Dedifferentiated amniotic fluid mesenchymal stem cell (primary cell): ENCODE results near the gene FAM171A2.
A peak's percentile ranks its signal among the peaks of the same experiment; 100 is the strongest.

Source experiments
- DNase-seq: peaks from one replicate; pipeline ENCODE4 v3.0.0-alpha.2; 2016; ENCODE audit errors: extremely low spot score

The FAM171A2 gene

DNA sequence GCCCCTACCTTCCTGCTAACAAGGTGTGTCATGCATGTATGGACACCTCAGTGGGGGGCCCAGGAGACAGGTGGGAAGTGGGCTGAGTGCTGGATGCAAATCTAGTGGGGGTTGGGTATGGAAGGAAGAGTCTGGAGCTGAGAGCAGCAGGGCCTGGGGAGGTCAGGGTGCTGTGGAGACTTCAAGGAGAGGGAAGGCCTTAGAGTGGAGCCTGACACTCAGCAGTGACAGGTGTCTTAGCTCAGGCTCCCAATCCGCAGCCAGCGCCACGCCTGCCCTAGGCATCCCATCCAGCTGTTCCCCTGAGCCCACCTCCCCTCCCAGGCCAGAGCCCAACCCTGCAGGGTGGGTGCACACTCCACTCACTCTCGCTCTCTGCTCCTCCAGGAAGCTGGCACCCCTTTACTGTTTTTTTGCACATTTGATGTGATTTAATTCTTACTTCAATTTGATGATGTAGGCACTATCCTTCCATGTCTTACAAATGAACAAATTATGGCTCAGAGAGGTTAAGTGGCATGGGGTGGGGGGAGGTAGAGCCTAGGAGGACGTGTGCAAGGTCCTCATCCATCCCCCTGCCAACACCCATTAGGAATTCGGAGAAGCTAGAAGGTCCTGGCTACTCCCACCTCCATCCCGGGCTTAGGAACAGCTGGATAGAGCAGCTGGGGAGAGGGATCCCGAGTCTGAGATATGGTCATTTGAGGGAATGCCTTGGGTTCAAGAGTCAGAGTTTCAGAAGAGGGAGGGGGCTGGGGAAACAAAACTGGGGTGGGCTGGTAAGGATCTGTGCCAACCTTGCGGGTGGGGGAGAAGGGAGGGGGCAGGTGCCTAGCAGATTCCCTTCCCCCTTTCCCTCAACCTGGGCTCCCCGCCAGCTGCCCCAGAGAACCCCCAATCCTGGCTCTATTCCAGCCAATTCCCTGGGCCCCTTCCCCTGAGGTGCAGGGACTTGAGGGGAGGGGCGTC, 2.1 kb downstream of the FAM171A2 start:
- DNase-seq, result no peak

DNA sequence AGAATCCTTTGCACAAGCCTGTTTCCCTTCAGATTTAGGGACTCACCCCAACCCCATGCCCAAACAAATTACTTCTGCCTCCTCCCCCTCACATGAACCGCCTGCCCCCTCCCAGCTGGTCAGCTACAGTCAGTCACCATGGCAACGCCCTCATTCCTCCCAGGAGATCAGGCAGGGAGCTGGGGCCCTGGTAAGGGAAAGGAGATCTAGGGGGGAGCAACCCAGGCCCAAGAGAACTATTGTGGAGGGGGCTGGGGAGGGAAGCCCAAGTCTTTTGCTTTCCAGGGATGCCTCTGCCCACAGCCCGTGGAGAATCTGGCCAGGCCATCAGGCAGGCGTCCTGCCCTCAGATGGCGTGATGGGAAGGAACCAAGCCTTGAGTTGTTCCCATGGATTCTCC, 2.8 kb downstream of the FAM171A2 start:
- peak; percentile 64 for DNase-seq

DNA sequence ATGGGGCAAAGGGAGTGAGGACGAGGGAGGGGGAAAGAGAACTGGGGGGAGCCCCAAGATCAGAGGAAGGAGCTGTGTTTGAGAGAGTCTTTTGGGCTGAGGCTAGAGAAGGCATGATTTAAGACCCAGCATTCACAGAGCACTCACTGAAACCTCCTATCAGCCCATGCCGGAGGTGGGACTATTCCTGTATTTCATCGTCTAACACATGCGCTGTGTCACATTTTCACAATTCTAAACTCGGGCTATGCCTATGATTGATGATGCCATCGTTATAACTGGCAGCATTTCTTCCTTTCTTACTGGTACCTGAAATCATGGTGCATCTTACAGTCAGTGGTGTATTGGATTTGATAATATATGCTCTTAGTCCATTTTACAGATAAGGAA, 3.5 kb downstream of the FAM171A2 start:
- DNase-seq, result no peak

DNA sequence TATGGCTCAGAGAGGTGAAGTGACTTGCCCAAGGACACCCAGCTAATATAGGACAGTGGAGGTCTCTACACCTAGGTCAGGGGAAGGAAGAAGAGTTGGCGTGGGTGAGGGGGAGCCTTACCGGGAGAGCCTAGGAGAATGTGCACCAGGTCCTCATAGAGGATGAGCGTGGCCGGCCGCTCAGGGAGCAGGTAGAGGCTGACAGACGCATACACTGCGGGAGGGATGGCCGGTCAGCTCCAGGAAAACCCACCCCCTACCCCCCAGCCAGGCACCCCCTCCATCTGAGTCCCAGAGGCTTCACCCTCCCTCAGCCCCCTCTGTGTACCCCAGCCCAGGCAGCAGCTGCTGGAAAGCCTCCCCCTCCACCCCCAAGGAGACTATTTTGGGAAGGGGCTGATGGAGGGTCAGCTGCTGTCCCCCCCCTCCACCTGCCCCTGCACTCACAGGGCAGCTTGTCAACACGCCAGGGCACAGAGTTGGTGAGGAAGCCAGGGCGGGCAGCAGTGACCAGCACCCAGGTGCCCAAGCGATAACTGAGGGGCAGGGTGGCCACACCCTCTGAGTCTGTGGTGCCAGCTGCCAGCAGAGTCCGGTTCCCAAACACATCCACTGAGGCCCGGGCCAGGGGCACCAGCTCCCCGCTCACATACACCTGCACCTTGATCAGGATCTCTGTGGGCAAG, 4.1 kb downstream of the FAM171A2 start:
- DNase-seq, result no peak

DNA sequence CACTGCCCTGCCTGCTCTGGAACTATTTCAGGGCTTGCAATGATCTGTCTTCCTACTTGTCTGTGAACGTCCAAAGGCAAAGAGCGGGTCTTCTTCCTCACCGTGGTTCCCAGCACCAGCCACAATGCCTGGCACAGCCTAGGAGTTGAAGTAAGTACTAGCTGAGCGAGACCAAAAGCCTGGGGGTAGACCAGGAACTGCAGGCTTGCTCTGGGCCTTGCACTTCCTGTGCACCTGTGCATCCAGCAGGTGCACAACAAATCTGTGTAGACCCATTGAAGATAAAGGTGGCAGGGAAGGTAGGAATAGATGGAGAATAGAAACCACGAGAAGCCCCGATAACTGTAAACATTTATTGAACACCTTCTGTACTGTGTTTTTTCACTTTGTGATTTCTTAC, 4.6 kb downstream of the FAM171A2 start:
- no peak for DNase-seq

DNA sequence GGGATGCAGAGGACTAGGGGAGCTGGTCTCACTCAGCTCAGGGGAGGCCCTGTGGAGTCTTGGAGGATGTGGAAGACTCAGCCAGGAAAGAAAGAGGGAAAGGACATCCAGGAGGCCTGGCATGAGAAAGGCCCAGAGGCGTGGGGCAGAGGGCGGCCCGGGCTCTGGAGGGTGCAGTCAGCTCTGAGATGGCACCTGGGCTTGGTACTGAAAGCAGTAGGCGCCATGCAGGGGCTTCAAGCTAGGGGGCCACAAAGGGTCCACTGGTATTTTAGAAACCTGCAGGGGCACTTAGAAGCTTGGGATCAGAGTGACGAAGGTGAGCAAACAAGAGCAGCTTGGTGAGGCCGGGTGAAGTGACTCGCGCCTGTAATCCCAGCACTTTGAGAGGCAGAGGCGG, 5.6 kb downstream of the FAM171A2 start:
- no peak for DNase-seq

DNA sequence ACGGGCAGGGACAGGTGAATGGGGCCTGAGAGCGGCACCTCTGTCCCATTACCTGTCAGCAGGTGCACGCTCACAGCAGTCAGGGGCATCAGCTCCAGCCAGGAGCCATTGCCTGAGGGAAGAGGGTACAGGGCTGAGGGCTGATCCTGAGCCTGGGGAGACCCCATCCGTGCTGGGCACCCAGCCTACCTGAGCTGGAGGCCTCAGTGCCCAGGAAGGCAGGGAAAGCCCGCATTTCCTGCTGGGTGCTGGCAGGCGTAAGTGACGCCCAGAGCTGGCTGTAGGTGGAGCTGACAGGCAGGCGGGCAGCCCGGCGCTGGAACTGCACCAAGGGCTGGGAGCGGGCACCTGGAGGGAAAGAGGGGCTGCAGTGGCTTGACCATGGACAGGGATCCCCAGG, 7.4 kb downstream of the FAM171A2 start:
- no peak for DNase-seq

DNA sequence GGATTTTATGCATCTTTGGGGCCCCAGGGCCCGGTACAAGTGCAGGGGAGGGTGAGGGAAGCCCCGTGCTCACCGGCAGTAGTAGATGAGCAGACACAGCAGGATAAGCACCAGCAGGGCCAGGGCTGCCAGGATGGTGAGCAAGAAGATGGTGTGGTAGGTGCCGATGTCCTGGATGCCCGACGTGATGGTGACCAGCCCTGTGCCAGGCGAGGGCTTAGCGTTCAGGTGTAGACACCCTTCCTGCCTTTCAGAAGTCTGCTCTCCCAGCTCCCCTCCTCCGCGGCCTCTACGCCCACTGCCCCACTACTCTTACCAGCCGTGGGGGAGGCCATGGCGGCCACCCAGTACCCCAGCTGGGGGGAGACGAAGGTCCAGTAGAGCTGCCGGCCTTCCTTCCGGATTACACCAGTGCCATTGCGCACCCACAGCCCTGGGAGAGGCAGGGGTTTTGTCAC, 8.0 kb downstream of the FAM171A2 start:
- DNase-seq, result no peak

DNA sequence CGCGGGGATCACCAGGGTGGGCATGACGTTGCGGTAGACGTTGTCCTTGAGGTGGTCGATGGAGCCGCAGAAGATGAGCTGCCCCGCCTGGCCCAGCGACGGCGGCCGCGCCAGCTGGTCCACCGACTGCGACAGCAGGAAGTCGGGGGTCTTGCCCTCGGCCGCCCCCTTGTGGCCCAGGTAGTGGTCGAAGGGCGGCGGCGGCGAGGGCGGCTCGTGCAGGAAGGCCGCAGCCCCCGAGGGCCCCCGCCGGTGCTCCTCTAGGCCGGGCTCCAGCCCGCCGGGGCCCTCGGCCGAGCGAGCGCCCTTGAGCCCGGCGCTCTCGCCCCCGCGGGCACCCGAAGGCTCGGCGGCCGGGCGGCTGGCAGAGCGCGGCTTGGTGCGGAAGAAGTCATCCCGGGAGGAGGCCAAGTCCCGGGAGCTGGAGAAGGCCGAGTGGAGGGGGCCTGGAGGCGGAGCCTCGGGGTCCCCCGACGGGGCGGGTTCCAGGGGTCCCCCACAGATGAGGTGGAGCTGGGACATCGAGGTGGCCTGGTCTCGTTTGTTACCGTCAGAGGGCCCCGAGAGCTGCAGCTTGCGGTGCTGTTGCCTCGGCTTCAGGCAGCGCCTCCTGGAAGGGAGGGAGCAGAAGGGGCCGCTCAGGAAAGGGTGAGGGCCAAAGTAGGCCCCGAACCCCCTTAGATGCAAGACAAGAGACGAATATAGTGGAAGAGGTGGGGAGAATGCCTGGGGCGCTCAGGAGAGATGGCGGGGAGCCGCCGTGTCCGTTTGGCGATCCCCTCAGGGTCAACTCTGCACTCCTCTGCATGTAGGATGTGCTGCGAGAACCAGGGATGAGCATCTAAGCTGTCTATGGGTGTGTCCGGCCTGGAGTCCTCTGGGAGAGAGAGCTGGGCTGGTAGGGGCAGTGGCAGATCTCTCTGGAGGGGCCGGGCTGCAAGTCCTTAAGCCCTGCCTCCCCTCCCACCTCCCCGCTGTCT, 8.8 kb downstream of the FAM171A2 start:
- DNase-seq, result no peak

DNA sequence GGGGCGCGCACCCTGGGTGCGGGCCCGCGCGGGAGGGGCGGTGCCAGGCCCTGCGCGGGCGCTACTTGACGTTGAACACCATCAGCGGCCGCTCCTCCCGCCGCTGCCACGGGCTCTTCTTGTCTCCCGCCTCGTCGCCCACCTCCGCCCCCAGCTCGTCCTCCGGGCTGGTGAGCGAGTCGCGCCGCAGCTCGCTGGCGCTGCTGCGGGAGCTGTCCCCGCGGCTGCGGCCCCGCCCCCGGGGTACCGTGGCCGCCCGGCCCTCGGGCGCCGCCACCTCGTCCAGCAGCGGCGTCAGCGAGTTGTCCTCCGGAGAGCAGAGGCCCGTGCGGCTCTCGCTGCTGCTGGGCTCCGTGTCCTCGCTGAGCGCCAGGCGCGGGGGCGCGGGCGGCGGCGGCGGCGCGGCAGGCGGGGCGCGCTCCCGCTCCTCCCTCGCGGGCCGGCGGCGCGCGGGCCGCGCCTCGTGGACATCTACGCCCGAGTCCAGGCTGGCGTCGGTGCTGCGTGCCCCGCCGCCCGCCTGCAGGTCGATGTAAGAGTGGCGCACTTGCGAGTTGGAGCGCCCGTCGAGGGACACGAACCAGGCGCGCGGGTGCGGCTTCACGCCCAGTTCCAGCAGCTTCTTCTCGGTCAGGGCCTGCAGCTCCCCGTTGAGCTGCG, 9.9 kb downstream of the FAM171A2 start:
- no peak for DNase-seq

DNA sequence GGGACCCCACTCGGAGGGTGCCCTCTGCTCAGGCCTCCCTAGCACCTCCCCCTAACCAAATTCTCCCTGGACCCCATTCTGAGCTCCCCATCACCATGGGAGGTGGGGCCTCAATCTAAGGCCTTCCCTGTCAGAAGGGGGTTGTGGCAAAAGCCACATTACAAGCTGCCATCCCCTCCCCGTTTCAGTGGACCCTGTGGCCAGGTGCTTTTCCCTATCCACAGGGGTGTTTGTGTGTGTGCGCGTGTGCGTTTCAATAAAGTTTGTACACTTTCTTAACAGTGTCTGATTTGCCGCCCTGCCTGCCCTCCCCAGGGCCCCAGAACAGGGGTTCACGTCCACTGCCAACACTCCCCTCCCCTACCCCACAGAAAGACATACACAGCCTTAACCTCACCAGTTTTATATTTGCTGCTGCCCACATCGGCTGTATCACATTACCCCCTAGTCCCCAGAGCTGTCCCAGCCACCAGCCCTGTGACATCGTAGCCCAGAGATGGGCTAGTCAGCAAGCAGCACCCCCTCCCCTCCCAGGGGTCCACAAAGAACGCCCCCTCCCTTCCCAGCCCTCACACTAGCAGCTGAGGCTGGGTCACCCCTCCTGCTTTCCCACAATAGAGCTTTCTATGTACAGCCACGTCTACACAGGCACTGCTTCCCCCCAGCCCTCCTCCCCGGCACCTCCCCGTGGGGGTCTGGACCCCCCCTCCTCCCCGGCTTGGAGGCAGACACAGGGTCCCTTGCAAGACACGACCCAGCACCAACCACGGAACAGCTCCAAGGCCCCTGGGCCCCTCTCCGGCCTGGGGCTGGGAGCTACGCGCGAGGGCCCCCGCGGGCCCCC, 10.6 kb downstream of the FAM171A2 start:
- DNase-seq, result no peak

DNA sequence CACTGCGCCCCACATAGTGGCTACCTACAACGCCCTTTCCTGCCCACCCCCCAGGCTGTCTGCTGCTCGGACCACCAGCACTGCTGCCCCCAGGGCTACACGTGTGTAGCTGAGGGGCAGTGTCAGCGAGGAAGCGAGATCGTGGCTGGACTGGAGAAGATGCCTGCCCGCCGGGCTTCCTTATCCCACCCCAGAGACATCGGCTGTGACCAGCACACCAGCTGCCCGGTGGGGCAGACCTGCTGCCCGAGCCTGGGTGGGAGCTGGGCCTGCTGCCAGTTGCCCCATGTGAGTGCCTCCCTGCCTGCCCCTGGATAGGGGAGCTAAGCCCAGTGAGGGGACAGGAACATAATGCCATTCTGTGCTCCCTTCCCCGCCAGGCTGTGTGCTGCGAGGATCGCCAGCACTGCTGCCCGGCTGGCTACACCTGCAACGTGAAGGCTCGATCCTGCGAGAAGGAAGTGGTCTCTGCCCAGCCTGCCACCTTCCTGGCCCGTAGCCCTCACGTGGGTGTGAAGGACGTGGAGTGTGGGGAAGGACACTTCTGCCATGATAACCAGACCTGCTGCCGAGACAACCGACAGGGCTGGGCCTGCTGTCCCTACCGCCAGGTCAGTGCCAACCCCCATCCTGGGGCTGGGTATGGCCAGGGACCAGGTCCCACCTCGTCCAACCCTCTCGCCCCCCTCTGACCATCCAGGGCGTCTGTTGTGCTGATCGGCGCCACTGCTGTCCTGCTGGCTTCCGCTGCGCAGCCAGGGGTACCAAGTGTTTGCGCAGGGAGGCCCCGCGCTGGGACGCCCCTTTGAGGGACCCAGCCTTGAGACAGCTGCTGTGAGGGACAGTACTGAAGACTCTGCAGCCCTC, 11.5 kb downstream of the FAM171A2 start:
- DNase-seq, result no peak

DNA sequence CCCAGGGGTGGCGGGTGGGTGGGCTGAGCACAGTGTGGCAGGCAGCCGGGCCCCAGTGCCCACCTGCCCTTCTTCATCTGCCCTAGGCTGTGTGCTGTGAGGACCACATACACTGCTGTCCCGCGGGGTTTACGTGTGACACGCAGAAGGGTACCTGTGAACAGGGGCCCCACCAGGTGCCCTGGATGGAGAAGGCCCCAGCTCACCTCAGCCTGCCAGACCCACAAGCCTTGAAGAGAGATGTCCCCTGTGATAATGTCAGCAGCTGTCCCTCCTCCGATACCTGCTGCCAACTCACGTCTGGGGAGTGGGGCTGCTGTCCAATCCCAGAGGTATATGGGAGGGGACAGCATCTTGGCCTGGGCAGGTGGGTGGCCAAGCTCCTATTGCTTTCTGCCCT, 12.2 kb downstream of the FAM171A2 start:
- no peak for DNase-seq

DNA sequence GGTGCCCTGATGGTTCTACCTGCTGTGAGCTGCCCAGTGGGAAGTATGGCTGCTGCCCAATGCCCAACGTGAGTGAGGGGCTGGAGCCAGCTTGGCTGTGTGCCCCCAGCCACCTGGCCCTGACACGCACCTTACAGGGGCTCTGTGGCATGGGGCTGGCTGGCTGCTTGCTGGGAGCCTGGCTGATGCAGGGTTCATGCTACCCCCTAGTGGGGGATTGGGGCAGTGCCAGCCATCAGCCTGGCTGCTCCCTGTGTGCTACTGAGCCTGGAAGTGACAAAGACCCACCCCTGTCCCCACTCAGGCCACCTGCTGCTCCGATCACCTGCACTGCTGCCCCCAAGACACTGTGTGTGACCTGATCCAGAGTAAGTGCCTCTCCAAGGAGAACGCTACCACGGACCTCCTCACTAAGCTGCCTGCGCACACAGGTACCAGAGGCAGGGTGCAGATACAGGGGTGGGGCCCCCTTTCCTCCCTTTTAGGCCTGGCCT, 12.9 kb downstream of the FAM171A2 start:
- DNase-seq, result no peak

DNA sequence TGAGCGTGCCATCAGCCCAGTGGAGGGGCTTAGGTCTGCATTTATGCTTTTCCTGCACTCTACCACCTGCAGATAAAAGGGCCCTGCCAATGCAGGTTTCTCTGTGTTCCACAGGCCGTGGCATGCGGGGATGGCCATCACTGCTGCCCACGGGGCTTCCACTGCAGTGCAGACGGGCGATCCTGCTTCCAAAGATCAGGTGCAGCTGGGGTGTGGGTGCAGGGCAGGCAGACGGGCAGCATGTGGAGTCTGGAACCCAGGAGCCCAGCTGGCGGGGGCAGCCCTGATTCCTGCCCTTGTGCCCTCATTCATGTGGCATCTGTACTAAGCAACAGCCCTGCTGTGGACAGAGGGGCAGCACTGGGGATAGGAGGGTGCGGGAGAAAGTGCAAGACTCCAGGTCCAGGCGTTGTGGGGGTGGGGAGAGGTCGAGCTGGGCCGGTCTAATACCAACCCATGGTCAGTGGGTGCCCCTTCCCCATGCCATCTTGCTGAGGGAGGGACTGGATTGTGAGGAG, 14.0 kb downstream of the FAM171A2 start:
- no peak for DNase-seq

DNA sequence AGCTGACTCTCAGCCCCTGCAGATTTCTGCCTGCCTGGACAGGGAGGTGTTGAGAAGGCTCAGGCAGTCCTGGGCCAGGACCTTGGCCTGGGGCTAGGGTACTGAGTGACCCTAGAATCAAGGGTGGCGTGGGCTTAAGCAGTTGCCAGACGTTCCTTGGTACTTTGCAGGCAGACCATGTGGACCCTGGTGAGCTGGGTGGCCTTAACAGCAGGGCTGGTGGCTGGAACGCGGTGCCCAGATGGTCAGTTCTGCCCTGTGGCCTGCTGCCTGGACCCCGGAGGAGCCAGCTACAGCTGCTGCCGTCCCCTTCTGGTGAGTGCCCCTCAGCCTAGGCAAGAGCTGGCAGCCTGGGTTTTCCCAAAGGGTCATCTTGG, 14.7 kb downstream of the FAM171A2 start:
- DNase-seq, result no peak

DNA sequence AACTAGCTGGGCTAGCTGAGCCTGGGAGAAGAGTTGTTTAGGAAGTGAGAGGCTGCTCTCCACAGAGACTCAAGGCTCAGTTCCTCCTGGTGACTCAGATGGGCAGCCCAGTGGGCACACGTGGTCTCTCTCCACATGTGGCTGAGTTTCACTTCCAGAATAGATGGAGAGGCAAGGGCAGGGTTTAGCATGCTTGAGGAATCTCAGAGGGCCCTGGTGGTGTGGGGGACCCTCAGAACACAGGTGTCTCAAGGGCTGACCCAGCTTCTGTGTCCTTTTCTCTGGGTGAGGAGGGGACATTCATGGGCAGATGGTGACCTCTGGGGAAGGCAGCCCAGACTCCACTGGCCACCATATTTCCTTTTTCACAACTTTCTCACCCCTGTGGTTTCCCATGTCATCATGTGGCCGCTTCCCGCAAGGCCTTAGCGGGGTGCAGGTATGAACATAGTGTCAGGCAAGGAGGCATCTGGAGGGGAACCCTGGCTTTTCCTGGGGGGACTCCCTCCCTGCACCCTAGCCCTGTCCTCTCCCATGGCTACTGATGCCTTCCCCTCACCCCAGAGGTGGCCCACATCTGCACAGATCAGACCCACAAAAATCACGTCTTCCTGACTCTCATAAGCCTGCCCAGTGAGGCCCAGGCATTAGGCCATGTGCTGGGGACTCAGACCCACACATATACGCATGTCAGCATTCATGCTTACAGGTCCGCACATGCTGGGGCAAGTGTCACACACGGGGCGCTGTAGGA, 15.2 kb downstream of the FAM171A2 start:
- peak; percentile 40 for DNase-seq
